Mesendoderm (in vitro differentiated cells): ENCODE results near the gene SAYSD1.

ENCODE experiments used
- DNase-seq: peaks from one replicate; pipeline ENCODE4 v3.0.0; 2013
- H2AK5ac ChIP-seq: 2 replicates; pipeline ENCODE4 v1.6.1; 2013; ENCODE audit warnings: low read length, inconsistent platforms
- H2BK120ac ChIP-seq: 2 replicates; pipeline ENCODE4 v1.6.1; 2013; ENCODE audit warnings: low read depth, mild to moderate bottlenecking, low read length, moderate library complexity, mixed read lengths
- H2BK15ac ChIP-seq: replicated peaks from 2 replicates; pipeline ENCODE4 v1.6.1; 2013; ENCODE audit warnings: low read depth, mild to moderate bottlenecking, moderate library complexity
- H2BK5ac ChIP-seq: 2 replicates; pipeline ENCODE4 v1.6.1; 2013; ENCODE audit warnings: low read length, inconsistent platforms
- H3K18ac ChIP-seq: 2 replicates; pipeline ENCODE4 v1.6.1; 2013; ENCODE audit warnings: mild to moderate bottlenecking, low read length, mixed read lengths
- H3K23ac ChIP-seq: one replicate; pipeline ENCODE4 v1.6.1; 2013; ENCODE audit warnings: low read length
- H3K27ac ChIP-seq: 2 replicates; pipeline ENCODE4 v1.5.1; 2013; ENCODE audit warnings: low read depth, mild to moderate bottlenecking, inconsistent platforms, low read length, moderate library complexity
- H3K27me3 ChIP-seq: 2 replicates; pipeline ENCODE4 v1.6.1; 2013; ENCODE audit warnings: low read length, control low read depth, mild to moderate bottlenecking, inconsistent platforms; ENCODE audit not compliant: insufficient read depth, poor library complexity
- H3K36me3 ChIP-seq: 2 replicates; pipeline ENCODE4 v1.6.1; 2013; ENCODE audit warnings: low read length, inconsistent platforms; ENCODE audit not compliant: control insufficient read depth, insufficient read depth
- H3K4ac ChIP-seq: one replicate; pipeline ENCODE4 v1.6.1; 2013; ENCODE audit warnings: low read depth, mild to moderate bottlenecking, low read length, moderate library complexity
- H3K4me1 ChIP-seq: 2 replicates; pipeline ENCODE4 v1.6.1; 2013; ENCODE audit warnings: low read depth, low read length, inconsistent platforms; ENCODE audit not compliant: control insufficient read depth
- H3K4me2 ChIP-seq: 2 replicates; pipeline ENCODE4 v1.6.1; 2013; ENCODE audit warnings: low read length
- H3K4me3 ChIP-seq: 2 replicates; pipeline ENCODE4 v1.5.1; 2013; ENCODE audit warnings: mild to moderate bottlenecking, low read length
- H3K56ac ChIP-seq: one replicate; pipeline ENCODE4 v1.6.1; 2013; ENCODE audit warnings: low read length
- H3K79me1 ChIP-seq: 2 replicates; pipeline ENCODE4 v1.6.1; 2013; ENCODE audit warnings: low read length, inconsistent platforms
- H3K79me2 ChIP-seq: 2 replicates; pipeline ENCODE4 v1.6.1; 2013; ENCODE audit warnings: mild to moderate bottlenecking, low read length; ENCODE audit not compliant: control insufficient read depth, insufficient read depth
- H3K9ac ChIP-seq: 2 replicates; pipeline ENCODE4 v1.6.1; 2013; ENCODE audit warnings: low read length, inconsistent platforms
- H4K5ac ChIP-seq: one replicate; pipeline ENCODE4 v1.6.1; 2013; ENCODE audit warnings: low read length
- H4K8ac ChIP-seq: one replicate; pipeline ENCODE4 v1.6.1; 2013; ENCODE audit warnings: low read depth, mild to moderate bottlenecking, control low read depth, low read length, moderate library complexity
- WGBS: extraction: QIAGEN DNeasy Blood & Tissue Kit; methylation state at CpG from one replicate; pipeline ENCODE4 v1.1.7; 2013; ENCODE audit warnings: low lambda C conversion rate, missing lambda C conversion rate; ENCODE audit not compliant: insufficient coverage; ENCODE audit errors: extremely low coverage; 5-methylcytosine and 5-hydroxymethylcytosine counted together

Gene SAYSD1

GRCh38 chr6:39152262-39152661, 37.3 kb upstream of the SAYSD1 start:
- H3K27ac ChIP-seq = no peak overlapping the region
- H3K27me3 ChIP-seq = no peaks in the 10 kb centered on the region
- H3K36me3 ChIP-seq = no peaks in the 10 kb centered on the region
- H3K4me2 ChIP-seq = no peak overlapping the region
- no peak for DNase-seq
- H3K4ac ChIP-seq = no peak overlapping the region
- no peak overlapping the region for H2BK120ac ChIP-seq
- no peak overlapping the region for H3K56ac ChIP-seq
- no peak overlapping the region for H2BK5ac ChIP-seq
- no peak overlapping the region for H3K4me3 ChIP-seq
- H3K18ac ChIP-seq = no peak overlapping the region
- no peak overlapping the region for H3K9ac ChIP-seq
- no CpG with 5 or more reads among the region's 5 CpGs for WGBS
- no peak overlapping the region for H2AK5ac ChIP-seq
- H3K23ac ChIP-seq = no peak overlapping the region
- H2BK15ac ChIP-seq = no peak overlapping the region
- H3K79me1 ChIP-seq = no peaks in the 10 kb centered on the region
- H3K79me2 ChIP-seq = no peaks in the 10 kb centered on the region
- H3K4me1 ChIP-seq = no peaks in the 10 kb centered on the region
- H4K5ac ChIP-seq = no peak overlapping the region
- no peak overlapping the region for H4K8ac ChIP-seq

- H3K79me1 ChIP-seq = no peaks in the 10 kb centered on the region
- no peak overlapping the region for H3K9ac ChIP-seq
- H3K36me3 ChIP-seq = no peaks in the 10 kb centered on the region
- no peak overlapping the region for H3K23ac ChIP-seq
- DNase-seq = no peak
- no peak overlapping the region for H2AK5ac ChIP-seq
- H3K4me3 ChIP-seq = no peak overlapping the region
- no peak overlapping the region for H3K56ac ChIP-seq
- no peak overlapping the region for H2BK15ac ChIP-seq
- H3K4me2 ChIP-seq = no peak overlapping the region
- H4K8ac ChIP-seq = no peak overlapping the region
- no peak overlapping the region for H2BK5ac ChIP-seq
- no peak overlapping the region for H2BK120ac ChIP-seq
- H3K27ac ChIP-seq = no peak overlapping the region
- H4K5ac ChIP-seq = no peak overlapping the region
- no peak overlapping the region for H3K18ac ChIP-seq
- H3K4me1 ChIP-seq = no peaks in the 10 kb centered on the region
- no peaks in the 10 kb centered on the region for H3K79me2 ChIP-seq
- no peaks in the 10 kb centered on the region for H3K27me3 ChIP-seq
- H3K4ac ChIP-seq = no peak overlapping the region
- no CpG with 5 or more reads among the region's 3 CpGs for WGBS
Observed at GRCh38 chr6:39151211-39151610, 36.2 kb upstream of the SAYSD1 start.

GRCh38 chr6:39144481-39145173, 29.6 kb upstream of the SAYSD1 start:
- H3K4me1 ChIP-seq = no peaks in the 10 kb centered on the region
- H3K23ac ChIP-seq = no peak overlapping the region
- no peaks in the 10 kb centered on the region for H3K27me3 ChIP-seq
- H2BK15ac ChIP-seq = no peak overlapping the region
- H2BK120ac ChIP-seq = no peak overlapping the region
- H3K18ac ChIP-seq = no peak overlapping the region
- no CpG with 5 or more reads among the region's 1 CpG for WGBS
- no peaks in the 10 kb centered on the region for H3K79me2 ChIP-seq
- H3K9ac ChIP-seq = no peak overlapping the region
- H3K4ac ChIP-seq = no peak overlapping the region
- DNase-seq = no peak
- no peak overlapping the region for H3K56ac ChIP-seq
- H3K4me3 ChIP-seq = no peak overlapping the region
- no peak overlapping the region for H2AK5ac ChIP-seq
- no peak overlapping the region for H4K8ac ChIP-seq
- no peak overlapping the region for H3K4me2 ChIP-seq
- H3K36me3 ChIP-seq = no peaks in the 10 kb centered on the region
- H3K79me1 ChIP-seq = no peaks in the 10 kb centered on the region
- H4K5ac ChIP-seq = no peak overlapping the region
- no peak overlapping the region for H3K27ac ChIP-seq
- H2BK5ac ChIP-seq = no peak overlapping the region

GRCh38 chr6:39143238-39143930, 28.4 kb upstream of the SAYSD1 start:
- H3K4me1 ChIP-seq = no peaks in the 10 kb centered on the region
- no peak overlapping the region for H2BK15ac ChIP-seq
- H3K4ac ChIP-seq = no peak overlapping the region
- no peaks in the 10 kb centered on the region for H3K36me3 ChIP-seq
- H3K23ac ChIP-seq = no peak overlapping the region
- no peak overlapping the region for H3K4me3 ChIP-seq
- H3K79me1 ChIP-seq = no peaks in the 10 kb centered on the region
- H3K9ac ChIP-seq = no peak overlapping the region
- H4K8ac ChIP-seq = no peak overlapping the region
- H4K5ac ChIP-seq = no peak overlapping the region
- no peak overlapping the region for H3K18ac ChIP-seq
- WGBS = no CpG with 5 or more reads among the region's 13 CpGs
- no peak overlapping the region for H3K27ac ChIP-seq
- no peak overlapping the region for H3K56ac ChIP-seq
- H3K4me2 ChIP-seq = no peak overlapping the region
- H3K27me3 ChIP-seq = no peaks in the 10 kb centered on the region
- H2BK120ac ChIP-seq = no peak overlapping the region
- DNase-seq = no peak
- no peak overlapping the region for H2AK5ac ChIP-seq
- no peaks in the 10 kb centered on the region for H3K79me2 ChIP-seq
- H2BK5ac ChIP-seq = no peak overlapping the region

GRCh38 chr6:39140556-39141167, 25.7 kb upstream of the SAYSD1 start:
- no peak for DNase-seq
- Histone ChIP-seq H3K18ac (no peak overlapping the region), H3K56ac (no peak overlapping the region), H3K36me3 (no peaks in the 10 kb centered on the region), H3K9ac (no peak overlapping the region), H3K23ac (no peak overlapping the region), H4K5ac (no peak overlapping the region), H2AK5ac (no peak overlapping the region), H3K4me1 (no peaks in the 10 kb centered on the region), H3K4ac (no peak overlapping the region), H3K4me2 (no peak overlapping the region), H2BK5ac (no peak overlapping the region), H3K79me2 (no peaks in the 10 kb centered on the region), H3K79me1 (no peaks in the 10 kb centered on the region), H2BK120ac (no peak overlapping the region), H2BK15ac (no peak overlapping the region), H3K27me3 (no peaks in the 10 kb centered on the region), H3K27ac (no peak overlapping the region), H3K4me3 (no peak overlapping the region), H4K8ac (no peak overlapping the region)
- no CpG with 5 or more reads among the region's 7 CpGs for WGBS
